Measurements from ENCODE around the gene BRINP1. TPM values are rescaled to one million over a fixed set of nuclear protein-coding genes. Genes with fewer than 3 reads are reported as not detected.

The BRINP1 gene
- polyA plus RNA-seq, 10 donors, result 0.14 to 2.9 (median 0.21) TPM

- DNase-seq, result peak in 1 of 3 donors; percentile 21
These were observed 86.0 kb downstream of the BRINP1 start for GRCh38 chr9:119283078-119283794.

- no peak for DNase-seq
These were observed 86.7 kb downstream of the BRINP1 start for GRCh38 chr9:119282476-119283077.

- DNase-seq, result no peak
These were observed 88.3 kb downstream of the BRINP1 start for GRCh38 chr9:119280740-119281485.

GRCh38 chr9:119278171-119278570 lies 91.1 kb downstream of the BRINP1 start:
- no peak for DNase-seq

GRCh38 chr9:119273984-119274665 lies 95.1 kb downstream of the BRINP1 start:
- no peak for DNase-seq

GRCh38 chr9:119273325-119273904 lies 95.8 kb downstream of the BRINP1 start:
- no peak for DNase-seq

GRCh38 chr9:119272500-119273211 lies 96.6 kb downstream of the BRINP1 start:
- peak in 1 of 3 donors; percentile 22 for DNase-seq

GRCh38 chr9:119268985-119269384 lies 100.2 kb downstream of the BRINP1 start:
- no peak for DNase-seq

- no peak for DNase-seq
These were observed 105.1 kb downstream of the BRINP1 start for GRCh38 chr9:119264165-119264564.

GRCh38 chr9:119257592-119257991 lies 111.6 kb downstream of the BRINP1 start:
- no peak for DNase-seq

GRCh38 chr9:119255116-119255515 lies 114.1 kb downstream of the BRINP1 start:
- DNase-seq, result no peak

- DNase-seq, result no peak
These were observed 116.5 kb downstream of the BRINP1 start for GRCh38 chr9:119252671-119253299.

GRCh38 chr9:119251936-119252335 lies 117.3 kb downstream of the BRINP1 start:
- DNase-seq, result no peak

GRCh38 chr9:119250730-119251129 lies 118.5 kb downstream of the BRINP1 start:
- DNase-seq, result no peak

- peak in 1 of 3 donors; percentile 10 for DNase-seq
These were observed 128.7 kb downstream of the BRINP1 start for GRCh38 chr9:119240546-119240945.

- DNase-seq, result no peak
These were observed 134.6 kb downstream of the BRINP1 start for GRCh38 chr9:119234636-119235035.

- DNase-seq, result no peak
These were observed 141.8 kb downstream of the BRINP1 start for GRCh38 chr9:119227422-119227821.

GRCh38 chr9:119224431-119224830 lies 144.8 kb downstream of the BRINP1 start:
- no peak for DNase-seq

GRCh38 chr9:119221276-119221675 lies 148.0 kb downstream of the BRINP1 start:
- DNase-seq, result no peak

- DNase-seq, result no peak
These were observed 150.9 kb downstream of the BRINP1 start for GRCh38 chr9:119218293-119218692.

All from muscle of back (tissue), 11 donors.